ENCODE data around the gene TMEM245. TPM values are rescaled to one million over a fixed set of nuclear protein-coding genes. Genes with fewer than 3 reads are reported as not detected.
"Not testable (repeated sequence)": the region's sequence is repeated elsewhere in the genome, so short reads cannot be mapped to it uniquely, and the experiment has no call there.

The TMEM245 gene
- total RNA-seq, 1 donor from 2014 or later: 168 TPM

- DNase-seq (ENCODE audit: low read depth): peak; percentile 85
Measured at GRCh38 chr9:109064963-109065702, 54.6 kb downstream of the TMEM245 start.

GRCh38 chr9:109063760-109064159 is 56.0 kb downstream of the TMEM245 start:
- DNase-seq (ENCODE audit: low read depth): peak; percentile 23

- no peak for DNase-seq (ENCODE audit: low read depth)
Measured at GRCh38 chr9:109062543-109062942, 57.2 kb downstream of the TMEM245 start.

GRCh38 chr9:109060191-109060590 is 59.6 kb downstream of the TMEM245 start:
- DNase-seq (ENCODE audit: low read depth): no peak

- not testable (repeated sequence) for DNase-seq (ENCODE audit: low read depth)
Measured at GRCh38 chr9:109053121-109053520, 66.6 kb downstream of the TMEM245 start.

GRCh38 chr9:109052416-109052815 is 67.3 kb downstream of the TMEM245 start:
- no peak for DNase-seq (ENCODE audit: low read depth)

GRCh38 chr9:109051733-109052132 is 68.0 kb downstream of the TMEM245 start:
- no peak for DNase-seq (ENCODE audit: low read depth)

GRCh38 chr9:109050444-109050843 is 69.3 kb downstream of the TMEM245 start:
- DNase-seq (ENCODE audit: low read depth): no peak

GRCh38 chr9:109048822-109049221 is 70.9 kb downstream of the TMEM245 start:
- DNase-seq (ENCODE audit: low read depth): no peak

GRCh38 chr9:109047259-109047658 is 72.5 kb downstream of the TMEM245 start:
- DNase-seq (ENCODE audit: low read depth): no peak

GRCh38 chr9:109046346-109046745 is 73.4 kb downstream of the TMEM245 start:
- DNase-seq (ENCODE audit: low read depth): no peak

GRCh38 chr9:109043578-109043977 is 76.2 kb downstream of the TMEM245 start:
- no peak for DNase-seq (ENCODE audit: low read depth)

- DNase-seq (ENCODE audit: low read depth): no peak
Measured at GRCh38 chr9:109040571-109040970, 79.2 kb downstream of the TMEM245 start.

GRCh38 chr9:109039539-109039938 is 80.2 kb downstream of the TMEM245 start:
- DNase-seq (ENCODE audit: low read depth): no peak

GRCh38 chr9:109037946-109038715 is 81.6 kb downstream of the TMEM245 start:
- no peak for DNase-seq (ENCODE audit: low read depth)

- no peak for DNase-seq (ENCODE audit: low read depth)
Measured at GRCh38 chr9:109036744-109037680, 82.7 kb downstream of the TMEM245 start.

- DNase-seq (ENCODE audit: low read depth): peak; percentile 98
Measured at GRCh38 chr9:109035684-109036423, 83.9 kb downstream of the TMEM245 start.

- peak; percentile 74 for DNase-seq (ENCODE audit: low read depth)
Measured at GRCh38 chr9:109033941-109034700, 85.6 kb downstream of the TMEM245 start.

GRCh38 chr9:109031241-109031640 is 88.5 kb downstream of the TMEM245 start:
- peak; percentile 83 for DNase-seq (ENCODE audit: low read depth)

GRCh38 chr9:109030426-109030825 is 89.3 kb downstream of the TMEM245 start:
- no peak for DNase-seq (ENCODE audit: low read depth)

- DNase-seq (ENCODE audit: low read depth): no peak
Measured at GRCh38 chr9:109028457-109028856, 91.3 kb downstream of the TMEM245 start.

Data from renal cortical epithelial cell (primary cell).